Measurements from ENCODE around the gene MYDGF. TPM values are rescaled to one million over a fixed set of nuclear protein-coding genes. Genes with fewer than 3 reads are reported as not detected.

MYDGF gene
- total RNA-seq, 2 donors from 2014 or later, result 51.9 to 78.8 TPM

DNA sequence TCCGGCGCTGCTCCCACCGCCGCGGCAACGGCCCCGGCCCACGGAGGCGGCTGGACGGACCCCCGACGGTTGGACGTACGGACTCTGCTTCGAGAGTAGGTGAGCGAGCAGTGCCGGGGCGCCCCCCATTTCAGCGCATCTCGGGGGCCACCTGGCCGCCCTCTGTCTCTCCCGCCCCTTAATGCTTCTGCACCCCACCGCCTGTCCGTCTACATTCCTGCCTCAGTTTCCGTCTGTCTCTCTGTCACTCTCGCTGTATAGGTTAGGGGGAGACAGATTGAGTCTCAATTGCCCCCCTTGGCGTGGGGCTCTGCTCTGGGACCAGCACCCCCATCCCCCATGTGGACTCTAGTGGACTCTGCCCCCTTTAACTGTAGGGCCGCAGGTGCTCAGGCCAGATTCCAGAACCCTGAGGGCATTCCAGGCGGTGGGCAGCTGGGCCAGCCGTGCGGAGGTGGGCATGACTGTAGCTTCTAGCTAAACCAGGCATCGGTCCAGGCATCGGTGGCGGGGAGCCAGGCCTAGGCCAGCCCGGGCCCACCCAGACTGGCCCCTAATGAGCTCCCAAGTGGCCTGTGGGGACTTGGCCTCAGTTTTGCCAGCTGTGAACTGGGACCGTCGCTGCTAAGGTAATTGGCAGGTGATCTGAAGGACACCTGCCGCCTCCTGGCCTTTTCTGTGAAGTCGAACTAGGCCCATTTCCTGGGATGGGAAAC is 30.5 kb downstream of the MYDGF start:
- peak in 1 of 2 donors; percentile 18 for DNase-seq
- peaks cover 37% of the 10 kb centered on the region for H3K4me1 Mint-ChIP-seq (ENCODE audit: low read depth)
- no peaks in the 10 kb centered on the region for H3K9me3 Mint-ChIP-seq
- H3K36me3 Mint-ChIP-seq (ENCODE audit: insufficient read depth in 2 of 2), result peaks cover 0 to 6% of the 10 kb centered on the region in 2 donors
- no peak for ATAC-seq (replicated peaks in 1 of 2)
- peak overlapping the region; percentile 95 to 99 for H3K4me3 Mint-ChIP-seq
- peak overlapping the region; percentile 30 for H3K27ac Mint-ChIP-seq
- H3K27me3 Mint-ChIP-seq (ENCODE audit: low read depth), result no peaks in the 10 kb centered on the region

- H3K4me1 Mint-ChIP-seq (ENCODE audit: low read depth), result peaks cover 42% of the 10 kb centered on the region
- DNase-seq (peak; percentile 100), ATAC-seq (replicated peaks in 1 of 2) (peak; percentile 92)
- H3K27ac Mint-ChIP-seq, result peak within 1 kb of the TSS; percentile 100
- no peaks in the 10 kb centered on the region for H3K27me3 Mint-ChIP-seq (ENCODE audit: low read depth)
- H3K4me3 Mint-ChIP-seq, result peak within 1 kb of the TSS; percentile 95 to 99
- no peaks in the 10 kb centered on the region for H3K9me3 Mint-ChIP-seq
- H3K36me3 Mint-ChIP-seq (ENCODE audit: insufficient read depth in 2 of 2), result peaks cover 0 to 6% of the 10 kb centered on the region in 2 donors
Measured at GRCh38 chr19:4638828-4639530, 31.2 kb downstream of the MYDGF start, which contains the start of gene TNFAIP8L1. Gene TNFAIP8L1 (plus strand): TSS chr19:4639516. CDS start chr19:4651870, 12,354 bp downstream.

DNA sequence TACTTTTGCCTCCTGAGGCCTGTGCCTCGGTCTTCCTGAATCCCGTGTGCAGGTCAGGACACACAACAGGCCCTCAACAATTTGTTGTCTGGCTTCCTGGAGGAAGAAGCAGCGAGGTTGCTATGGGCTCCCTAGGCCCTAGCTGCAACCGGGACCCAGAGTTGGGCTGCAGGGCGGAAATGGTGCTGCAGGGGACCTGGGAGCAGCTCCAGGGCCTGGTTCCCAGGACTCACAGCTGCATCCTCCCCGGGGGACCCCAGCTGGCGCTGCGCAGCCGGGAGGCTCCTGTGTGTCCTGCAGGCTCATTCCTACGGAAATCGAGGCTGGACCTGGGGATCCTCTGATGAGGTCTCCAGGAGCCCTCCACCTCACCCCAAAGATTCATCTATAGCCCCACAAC is 31.8 kb downstream of the MYDGF start:
- DNase-seq (no peak), ATAC-seq (replicated peaks in 1 of 2) (no peak)
- Mint-ChIP-seq H3K27me3 (ENCODE audit: low read depth) (no peaks in the 10 kb centered on the region), H3K9me3 (no peaks in the 10 kb centered on the region), H3K36me3 (ENCODE audit: insufficient read depth in 2 of 2) (peaks cover under 1 to 6% of the 10 kb centered on the region in 2 donors), H3K4me3 (peak overlapping the region in 1 of 2 donors; percentile 24), H3K27ac (no peak overlapping the region), H3K4me1 (ENCODE audit: low read depth) (peaks cover 44% of the 10 kb centered on the region)

- DNase-seq, result no peak
- ATAC-seq (replicated peaks in 1 of 2), result no peak
- H3K27me3 Mint-ChIP-seq (ENCODE audit: low read depth), result no peaks in the 10 kb centered on the region
- H3K4me3 Mint-ChIP-seq, result peak overlapping the region; percentile 65 to 68
- peaks cover 47% of the 10 kb centered on the region for H3K4me1 Mint-ChIP-seq (ENCODE audit: low read depth)
- no peak overlapping the region for H3K27ac Mint-ChIP-seq
- H3K36me3 Mint-ChIP-seq (ENCODE audit: insufficient read depth in 2 of 2), result peaks cover 2 to 6% of the 10 kb centered on the region in 2 donors
- no peaks in the 10 kb centered on the region for H3K9me3 Mint-ChIP-seq
Measured at GRCh38 chr19:4636761-4637160, 33.4 kb downstream of the MYDGF start.

DNA sequence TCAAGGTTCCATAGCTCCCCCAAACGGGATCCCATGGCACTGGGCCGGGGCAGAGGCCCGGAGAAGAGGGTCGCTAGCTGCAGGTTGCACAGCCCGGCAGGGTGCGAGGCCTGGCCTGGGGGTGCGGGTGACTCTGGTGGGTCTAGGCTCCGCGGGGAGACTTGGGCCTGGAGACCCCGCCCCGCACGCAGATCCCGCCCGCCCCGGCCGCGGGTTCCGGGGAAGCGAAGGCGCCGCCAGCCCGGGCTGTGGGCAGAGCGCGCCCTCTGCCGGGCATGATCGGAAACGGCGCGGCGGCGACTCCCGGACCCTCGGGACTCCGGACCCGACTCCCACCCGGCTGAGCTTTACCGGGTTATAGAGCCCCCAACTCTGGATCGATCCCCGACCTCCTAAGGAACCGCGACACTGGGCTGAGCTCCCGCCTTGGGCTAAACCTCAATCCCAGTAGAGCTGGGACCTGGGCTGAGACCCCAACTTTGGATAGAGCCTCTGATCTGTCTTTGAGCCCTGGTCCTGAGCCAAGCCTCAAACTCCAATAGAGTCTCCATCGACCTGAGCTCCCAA is 33.9 kb downstream of the MYDGF start:
- Mint-ChIP-seq H3K27ac (no peak overlapping the region), H3K9me3 (no peaks in the 10 kb centered on the region), H3K4me3 (peak overlapping the region; percentile 65 to 68), H3K4me1 (ENCODE audit: low read depth) (peaks cover 47% of the 10 kb centered on the region), H3K36me3 (ENCODE audit: insufficient read depth in 2 of 2) (peaks cover 2 to 6% of the 10 kb centered on the region in 2 donors), H3K27me3 (ENCODE audit: low read depth) (no peaks in the 10 kb centered on the region)
- ATAC-seq (replicated peaks in 1 of 2), result peak; percentile 27 to 28
- DNase-seq, result peak; percentile 83 to 90

- no peak for ATAC-seq (replicated peaks in 1 of 2)
- Mint-ChIP-seq H3K4me1 (ENCODE audit: low read depth) (peaks cover 46% of the 10 kb centered on the region), H3K36me3 (ENCODE audit: insufficient read depth in 2 of 2) (peaks cover 2 to 6% of the 10 kb centered on the region in 2 donors), H3K27ac (no peak overlapping the region), H3K9me3 (no peaks in the 10 kb centered on the region), H3K27me3 (ENCODE audit: low read depth) (no peaks in the 10 kb centered on the region), H3K4me3 (peak overlapping the region; percentile 62 to 66)
- no peak for DNase-seq
Measured at GRCh38 chr19:4635754-4636116, 34.4 kb downstream of the MYDGF start.

DNA sequence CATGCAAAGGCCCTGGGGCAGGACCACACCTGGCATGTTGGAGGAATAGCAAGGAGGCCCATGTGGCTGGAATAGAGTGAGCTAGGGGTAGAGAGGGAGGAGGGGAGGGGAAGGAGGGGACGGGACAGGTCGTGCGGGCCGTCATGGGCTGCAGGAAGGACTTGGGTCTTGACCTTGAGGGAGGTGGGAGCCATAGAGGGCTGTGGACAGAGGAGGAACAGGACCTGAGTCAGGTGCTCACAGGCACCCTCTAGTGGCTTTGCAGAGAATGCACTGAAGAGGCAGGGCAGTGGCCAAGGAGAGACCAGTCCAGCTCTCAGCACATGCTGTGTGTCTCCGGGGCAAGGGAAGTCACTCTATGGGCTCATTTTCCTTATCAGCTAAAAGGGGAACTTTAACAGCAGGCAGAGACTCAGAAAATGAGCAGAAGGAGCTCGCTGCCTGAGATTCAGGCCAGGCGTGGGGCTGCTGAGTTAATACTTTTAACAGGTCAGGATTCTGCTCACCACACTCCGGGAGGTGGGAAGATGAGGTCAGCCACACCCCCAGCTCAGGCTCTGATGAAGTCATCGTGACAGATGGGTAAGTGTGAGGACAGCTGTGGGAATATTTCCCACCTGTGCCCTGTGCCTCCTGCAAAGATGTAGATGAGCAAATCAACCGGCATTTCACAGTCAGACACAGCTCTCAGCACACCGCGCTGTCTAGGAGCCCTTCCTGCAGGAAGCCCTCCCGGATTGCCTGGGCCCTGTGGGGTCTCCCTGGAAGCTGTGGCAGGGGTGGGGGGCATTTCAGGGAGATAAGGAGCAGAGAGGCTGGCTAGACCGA is 36.8 kb downstream of the MYDGF start:
- H3K9me3 Mint-ChIP-seq, result no peaks in the 10 kb centered on the region
- peak overlapping the region in 1 of 2 donors; percentile 63 for H3K4me3 Mint-ChIP-seq
- H3K4me1 Mint-ChIP-seq (ENCODE audit: low read depth), result peaks cover 31% of the 10 kb centered on the region
- peaks cover 0 to 2% of the 10 kb centered on the region in 2 donors for H3K36me3 Mint-ChIP-seq (ENCODE audit: insufficient read depth in 2 of 2)
- DNase-seq, result peak; percentile 67
- no peaks in the 10 kb centered on the region for H3K27me3 Mint-ChIP-seq (ENCODE audit: low read depth)
- ATAC-seq (replicated peaks in 1 of 2), result peak; percentile 59
- peak overlapping the region; percentile 78 for H3K27ac Mint-ChIP-seq

- H3K4me3 Mint-ChIP-seq, result no peak overlapping the region
- H3K27me3 Mint-ChIP-seq (ENCODE audit: low read depth), result no peaks in the 10 kb centered on the region
- H3K27ac Mint-ChIP-seq, result no peak overlapping the region
- ATAC-seq (replicated peaks in 1 of 2), result no peak
- H3K4me1 Mint-ChIP-seq (ENCODE audit: low read depth), result no peaks in the 10 kb centered on the region
- no peak for DNase-seq
- no peaks in the 10 kb centered on the region for H3K9me3 Mint-ChIP-seq
- no peaks in the 10 kb centered on the region for H3K36me3 Mint-ChIP-seq (ENCODE audit: insufficient read depth in 2 of 2)
Measured at GRCh38 chr19:4624733-4625362, 45.3 kb downstream of the MYDGF start.

DNA sequence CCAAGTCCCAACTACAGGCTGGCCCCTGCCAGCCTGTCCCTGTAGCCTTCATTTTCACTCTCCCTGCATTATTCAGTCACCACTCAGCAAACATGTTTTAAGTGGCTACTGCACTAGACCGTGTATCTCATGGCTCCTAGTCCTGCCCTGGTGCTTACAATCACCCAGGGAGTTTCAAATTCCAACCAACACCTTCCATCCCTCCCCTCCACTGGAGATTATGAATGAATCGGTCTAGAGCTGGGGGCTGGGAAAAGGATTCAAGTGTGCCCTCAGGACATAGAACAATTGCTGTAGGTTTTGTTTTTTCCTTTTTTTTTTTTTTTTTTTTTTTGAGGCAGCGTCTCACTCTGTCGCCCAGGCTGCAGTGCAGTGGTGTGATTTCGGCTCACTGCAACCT is 45.8 kb downstream of the MYDGF start:
- Mint-ChIP-seq H3K9me3 (no peaks in the 10 kb centered on the region), H3K27ac (no peak overlapping the region), H3K4me1 (ENCODE audit: low read depth) (no peaks in the 10 kb centered on the region), H3K36me3 (ENCODE audit: insufficient read depth in 2 of 2) (no peaks in the 10 kb centered on the region), H3K4me3 (no peak overlapping the region), H3K27me3 (ENCODE audit: low read depth) (no peaks in the 10 kb centered on the region)
- DNase-seq, result no peak
- ATAC-seq (replicated peaks in 1 of 2), result no peak

GRCh38 chr19:4622695-4623421 is 47.3 kb downstream of the MYDGF start:
- Mint-ChIP-seq H3K4me3 (no peak overlapping the region), H3K4me1 (ENCODE audit: low read depth) (no peaks in the 10 kb centered on the region), H3K36me3 (ENCODE audit: insufficient read depth in 2 of 2) (no peaks in the 10 kb centered on the region), H3K9me3 (no peaks in the 10 kb centered on the region), H3K27me3 (ENCODE audit: low read depth) (no peaks in the 10 kb centered on the region), H3K27ac (no peak overlapping the region)
- ATAC-seq (replicated peaks in 1 of 2) (no peak), DNase-seq (no peak)

DNA sequence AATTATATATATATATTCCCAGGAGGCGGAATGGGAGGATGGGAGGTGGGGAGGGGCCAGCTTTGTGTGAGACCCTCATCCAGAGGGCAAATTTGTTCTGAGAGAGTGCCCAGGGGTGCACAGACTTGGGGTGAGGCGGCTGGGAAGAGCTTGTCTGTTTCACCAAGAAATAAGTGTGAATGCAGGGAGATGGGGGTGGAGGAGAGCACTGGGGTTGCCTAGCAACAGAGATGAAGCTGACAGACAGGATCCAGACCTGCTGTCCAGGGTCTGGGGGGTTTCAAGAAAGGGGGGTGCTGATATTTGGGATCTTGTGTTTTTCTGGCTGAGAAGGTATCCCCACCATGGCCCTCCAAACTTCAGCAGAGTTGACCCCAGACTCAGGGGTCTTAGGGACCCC is 49.5 kb downstream of the MYDGF start:
- no peak overlapping the region for H3K27ac Mint-ChIP-seq

More for the DNA sequence above, 49.5 kb downstream of the MYDGF start:
- no peaks in the 10 kb centered on the region for H3K27me3 Mint-ChIP-seq (ENCODE audit: low read depth)
- H3K4me1 Mint-ChIP-seq (ENCODE audit: low read depth), result no peaks in the 10 kb centered on the region
- no peaks in the 10 kb centered on the region for H3K9me3 Mint-ChIP-seq
- ATAC-seq (replicated peaks in 1 of 2) (no peak), DNase-seq (no peak)
- H3K4me3 Mint-ChIP-seq, result no peak overlapping the region
- H3K36me3 Mint-ChIP-seq (ENCODE audit: insufficient read depth in 2 of 2), result no peaks in the 10 kb centered on the region
